Measurements from ENCODE around the gene LMCD1.

Gene LMCD1

DNA sequence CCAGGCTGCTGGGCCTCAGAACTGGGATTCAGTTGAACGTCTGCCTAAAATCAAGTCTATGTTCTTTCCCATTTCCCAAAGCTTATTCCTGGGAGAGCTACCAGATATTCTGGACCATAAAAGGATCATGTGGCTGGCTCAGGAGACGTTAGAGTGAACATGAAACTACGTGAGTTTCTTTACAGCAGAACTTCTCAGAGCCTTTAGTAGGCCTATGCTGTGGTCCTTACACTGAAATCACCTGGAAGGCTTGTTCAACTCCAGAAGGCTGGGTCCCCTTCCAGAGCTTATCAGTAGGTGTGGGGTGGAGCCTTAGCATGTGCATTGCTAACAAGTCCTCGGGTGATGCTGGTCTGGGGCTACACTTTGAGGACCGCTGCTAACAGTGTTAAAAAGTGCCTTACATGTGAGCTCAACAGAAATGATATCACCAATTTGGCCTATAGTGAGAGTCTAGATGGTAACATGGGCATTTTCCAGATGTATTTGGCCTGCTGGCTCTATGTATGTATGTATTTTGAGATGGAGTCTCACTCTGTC is 50.7 kb downstream of the LMCD1 start:
- no peak overlapping the region for H3K4me2 ChIP-seq (ENCODE audit: low read depth, low read length, poor library complexity, severe bottlenecking)
- H3K4me1 ChIP-seq (ENCODE audit: insufficient read depth, low read length, poor library complexity, severe bottlenecking): no peaks in the 10 kb centered on the region
- H3K79me2 ChIP-seq (ENCODE audit: insufficient read depth, low read length): no peaks in the 10 kb centered on the region
- H2AFZ ChIP-seq (ENCODE audit: low read length): no peak overlapping the region
- H3K9me3 ChIP-seq (ENCODE audit: insufficient read depth, low read depth, low read length): no peaks in the 10 kb centered on the region
- no peaks in the 10 kb centered on the region for H3F3A ChIP-seq (ENCODE audit: low read depth)
- no peak for TF ChIP-seq EZH2phosphoT487 (IDR thresholded peaks at IDR 0.05; ENCODE audit: borderline replicate concordance)
- TF ChIP-seq, protein P1, sequence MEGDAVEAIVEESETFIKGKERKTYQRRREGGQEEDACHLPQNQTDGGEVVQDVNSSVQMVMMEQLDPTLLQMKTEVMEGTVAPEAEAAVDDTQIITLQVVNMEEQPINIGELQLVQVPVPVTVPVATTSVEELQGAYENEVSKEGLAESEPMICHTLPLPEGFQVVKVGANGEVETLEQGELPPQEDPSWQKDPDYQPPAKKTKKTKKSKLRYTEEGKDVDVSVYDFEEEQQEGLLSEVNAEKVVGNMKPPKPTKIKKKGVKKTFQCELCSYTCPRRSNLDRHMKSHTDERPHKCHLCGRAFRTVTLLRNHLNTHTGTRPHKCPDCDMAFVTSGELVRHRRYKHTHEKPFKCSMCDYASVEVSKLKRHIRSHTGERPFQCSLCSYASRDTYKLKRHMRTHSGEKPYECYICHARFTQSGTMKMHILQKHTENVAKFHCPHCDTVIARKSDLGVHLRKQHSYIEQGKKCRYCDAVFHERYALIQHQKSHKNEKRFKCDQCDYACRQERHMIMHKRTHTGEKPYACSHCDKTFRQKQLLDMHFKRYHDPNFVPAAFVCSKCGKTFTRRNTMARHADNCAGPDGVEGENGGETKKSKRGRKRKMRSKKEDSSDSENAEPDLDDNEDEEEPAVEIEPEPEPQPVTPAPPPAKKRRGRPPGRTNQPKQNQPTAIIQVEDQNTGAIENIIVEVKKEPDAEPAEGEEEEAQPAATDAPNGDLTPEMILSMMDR (conservative IDR thresholded peaks at IDR 0.05; ENCODE audit: low read length): no peak
- H3K27me3 ChIP-seq (ENCODE audit: insufficient read depth, low read length, poor library complexity, severe bottlenecking): no peaks in the 10 kb centered on the region
- H4K20me1 ChIP-seq (ENCODE audit: insufficient read depth, low read length, poor library complexity, severe bottlenecking): no peaks in the 10 kb centered on the region
- H3K36me3 ChIP-seq (ENCODE audit: insufficient read depth, low read length): no peaks in the 10 kb centered on the region
- H3K9ac ChIP-seq (ENCODE audit: low read depth, low read length, poor library complexity, severe bottlenecking): no peak overlapping the region
- no peak overlapping the region for H3K4me3 ChIP-seq (ENCODE audit: low read length, poor library complexity, severe bottlenecking)
- no peaks in the 10 kb centered on the region for H3K9me2 ChIP-seq (replicated peaks; ENCODE audit: low read depth, low read length)

DNA sequence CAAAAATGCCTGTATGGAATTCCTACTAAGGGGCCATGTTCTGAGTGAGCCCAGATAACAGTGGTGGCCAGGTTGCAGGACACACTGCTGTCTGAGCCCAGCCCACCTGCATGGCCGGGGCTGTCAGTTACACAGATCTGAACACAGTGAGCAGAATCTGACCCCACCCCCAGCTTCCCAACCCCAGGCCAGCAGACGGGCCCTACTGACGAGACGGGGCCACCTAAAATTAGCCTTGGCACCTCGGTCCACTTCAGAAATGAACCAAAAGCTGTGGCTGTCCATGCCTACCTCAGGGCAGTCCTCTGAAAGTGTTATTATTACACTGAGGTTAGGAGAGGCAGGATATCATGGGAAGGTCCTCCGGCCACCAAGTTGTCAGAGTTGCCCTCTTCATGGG is 51.8 kb downstream of the LMCD1 start:
- H3K4me1 ChIP-seq (ENCODE audit: insufficient read depth, low read length, poor library complexity, severe bottlenecking): no peaks in the 10 kb centered on the region
- H3F3A ChIP-seq (ENCODE audit: low read depth): no peaks in the 10 kb centered on the region
- no peaks in the 10 kb centered on the region for H3K36me3 ChIP-seq (ENCODE audit: insufficient read depth, low read length)
- no peaks in the 10 kb centered on the region for H3K9me2 ChIP-seq (replicated peaks; ENCODE audit: low read depth, low read length)
- H3K4me3 ChIP-seq (ENCODE audit: low read length, poor library complexity, severe bottlenecking): no peak overlapping the region
- H3K27me3 ChIP-seq (ENCODE audit: insufficient read depth, low read length, poor library complexity, severe bottlenecking): no peaks in the 10 kb centered on the region
- H3K79me2 ChIP-seq (ENCODE audit: insufficient read depth, low read length): no peaks in the 10 kb centered on the region
- no peaks in the 10 kb centered on the region; the same call in 1 of the 2 replicates for H3K9me3 ChIP-seq (ENCODE audit: insufficient read depth, low read depth, low read length)
- no peak overlapping the region for H3K9ac ChIP-seq (ENCODE audit: low read depth, low read length, poor library complexity, severe bottlenecking)
- H3K4me2 ChIP-seq (ENCODE audit: low read depth, low read length, poor library complexity, severe bottlenecking): no peak overlapping the region
- no peaks in the 10 kb centered on the region for H4K20me1 ChIP-seq (ENCODE audit: insufficient read depth, low read length, poor library complexity, severe bottlenecking)
- no peak overlapping the region for H2AFZ ChIP-seq (ENCODE audit: low read length)
- no peak for TF ChIP-seq EZH2phosphoT487 (IDR thresholded peaks at IDR 0.05; ENCODE audit: borderline replicate concordance)
- TF ChIP-seq, protein P1 (conservative IDR thresholded peaks at IDR 0.05; ENCODE audit: low read length): no peak

DNA sequence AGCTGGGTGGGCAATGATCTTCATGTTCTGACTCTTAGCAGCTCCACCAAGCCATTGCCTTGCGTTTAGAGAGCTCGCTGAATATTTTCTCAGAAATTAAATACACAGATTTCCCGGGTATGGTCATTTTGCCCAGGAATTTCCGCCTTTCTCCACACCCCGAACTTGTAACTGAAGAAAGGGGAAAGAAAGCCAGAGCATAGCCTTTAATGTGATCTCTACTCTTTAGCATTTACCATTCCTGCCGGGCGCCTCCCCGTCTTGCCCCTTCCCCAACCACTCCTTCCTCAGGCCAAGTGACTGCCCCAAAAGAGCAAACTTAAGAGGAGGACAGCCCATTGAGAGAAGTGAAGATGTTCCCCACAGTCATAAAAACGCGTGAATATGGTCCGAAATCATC is 53.1 kb downstream of the LMCD1 start:
- no peak for TF ChIP-seq EZH2phosphoT487 (IDR thresholded peaks at IDR 0.05; ENCODE audit: borderline replicate concordance)
- TF ChIP-seq, protein P1 (conservative IDR thresholded peaks at IDR 0.05; ENCODE audit: low read length): no peak
- Histone ChIP-seq H3K36me3 (ENCODE audit: insufficient read depth, low read length) (no peaks in the 10 kb centered on the region), H3K4me2 (ENCODE audit: low read depth, low read length, poor library complexity, severe bottlenecking) (no peak overlapping the region), H3K79me2 (ENCODE audit: insufficient read depth, low read length) (no peaks in the 10 kb centered on the region), H2AFZ (ENCODE audit: low read length) (no peak overlapping the region), H3K9me3 (ENCODE audit: insufficient read depth, low read depth, low read length) (no peaks in the 10 kb centered on the region; the same call in 1 of the 2 replicates), H3K27me3 (ENCODE audit: insufficient read depth, low read length, poor library complexity, severe bottlenecking) (no peaks in the 10 kb centered on the region), H3K4me1 (ENCODE audit: insufficient read depth, low read length, poor library complexity, severe bottlenecking) (no peaks in the 10 kb centered on the region), H3K9me2 (replicated peaks; ENCODE audit: low read depth, low read length) (no peaks in the 10 kb centered on the region), H3K4me3 (ENCODE audit: low read length, poor library complexity, severe bottlenecking) (no peak overlapping the region), H3F3A (ENCODE audit: low read depth) (no peaks in the 10 kb centered on the region), H4K20me1 (ENCODE audit: insufficient read depth, low read length, poor library complexity, severe bottlenecking) (no peaks in the 10 kb centered on the region), H3K9ac (ENCODE audit: low read depth, low read length, poor library complexity, severe bottlenecking) (no peak overlapping the region)

Measured in Loucy (cell line).